Measurements from ENCODE around the gene SAFB. TPM values are rescaled to one million over a fixed set of nuclear protein-coding genes. Genes with fewer than 3 reads are reported as not detected.

SAFB gene
- total and polyA plus RNA-seq, 2 of the 4 experiments (the other 2 are of a cell fraction): 18.5 to 41.2 TPM

GRCh38 chr19:5635427-5635826, 12.5 kb downstream of the SAFB start:
- H4K8ac ChIP-seq (ENCODE audit: low read depth in 2 of 2, low read length in 2 of 2): no peak overlapping the region
- H3K27ac ChIP-seq (ENCODE audit: insufficient read depth, low read length): no peak overlapping the region
- H3K4ac ChIP-seq (ENCODE audit: low read depth, low read length): no peak overlapping the region
- no peak overlapping the region for H2BK5ac ChIP-seq (ENCODE audit: low read depth, low read length, poor library complexity, severe bottlenecking)
- peaks cover 9 to 57% of the 10 kb centered on the region in 2 experiments; a peak in 3 of 4 replicates for H3K79me1 ChIP-seq (ENCODE audit: low read depth in 1 of 2, low read length in 2 of 2)
- H4K91ac ChIP-seq (ENCODE audit: insufficient read depth, low read depth, low read length): no peak overlapping the region
- dilution Hi-C loops (cut with HindIII; ENCODE audit: low sequenced_read_pairs, unreplicated experiment): no loop called here
- no peak overlapping the region; the same call in 1 of the 2 replicates for H3K14ac ChIP-seq (replicated peaks; ENCODE audit: low read depth, low read length)
- ChIA-PET POLR2A (ENCODE audit: unreplicated experiment) (no interaction called here), CTCF (interaction anchor here (0.6 kb wide), 1 partner anchor 441 kb away, joined by 3 read pairs; no protein-coding TSS in a partner anchor)
- DNase-seq: no peak
- intact Hi-C loops (cut with micrococcal nuclease): no loop called here
- H3K36me3 ChIP-seq (ENCODE audit: control insufficient read depth, insufficient read depth, low read length): peaks cover 2% of the 10 kb centered on the region
- H3K27me3 ChIP-seq (ENCODE audit: control insufficient read depth, insufficient read depth, low read length): no peaks in the 10 kb centered on the region
- no peak overlapping the region for H3K4me3 ChIP-seq (ENCODE audit: insufficient read depth, low read depth, low read length)
- no peak overlapping the region for H4K5ac ChIP-seq (ENCODE audit: low read depth, low read length)
- no peak overlapping the region for H3K9ac ChIP-seq (ENCODE audit: low read depth, low read length)
- H2BK20ac ChIP-seq (ENCODE audit: low read depth, low read length): no peak overlapping the region
- no CpG with 5 or more reads among the region's 6 CpGs for WGBS, 2 experiments (ENCODE audit: extremely low coverage in 2 of 2, insufficient read length in 1 of 2)
- in situ Hi-C loops (cut with MboI; ENCODE audit: low sequenced_read_pairs): no loop called here
- peaks cover 11% of the 10 kb centered on the region for H3K9me1 ChIP-seq (ENCODE audit: insufficient read depth, low read length)
- H3K4me2 ChIP-seq (ENCODE audit: low read depth, low read length): no peak overlapping the region
- no peak overlapping the region for H2AK9ac ChIP-seq (replicated peaks; ENCODE audit: low read depth, low read length, poor library complexity)
- no peak overlapping the region for H2BK15ac ChIP-seq (ENCODE audit: low read depth, low read length)
- ATAC-seq (ENCODE audit: low read depth): no peak
- H3K18ac ChIP-seq (ENCODE audit: low read depth, low read length): no peak overlapping the region
- peaks cover 82% of the 10 kb centered on the region for H4K20me1 ChIP-seq (ENCODE audit: insufficient read depth, low read length)
- H3K9me3 ChIP-seq (ENCODE audit: control insufficient read depth, insufficient read depth, low read length): no peaks in the 10 kb centered on the region
- H3K23ac ChIP-seq (ENCODE audit: low read depth, low read length): no peak overlapping the region
- peaks cover 18% of the 10 kb centered on the region for H3K4me1 ChIP-seq (ENCODE audit: control insufficient read depth, insufficient read depth, low read length)
- no peak overlapping the region for H3K56ac ChIP-seq (ENCODE audit: extremely low read depth, insufficient read depth, low read length)
- H2AK5ac ChIP-seq (ENCODE audit: low read depth, low read length): no peak overlapping the region
- H2AFZ ChIP-seq (replicated peaks; ENCODE audit: low read length, poor library complexity): no peak overlapping the region
- BruUV-seq (replicated peaks): no TSS peak
- no peak overlapping the region for H2BK120ac ChIP-seq (ENCODE audit: low read depth, low read length)
- TF ChIP-seq RFX5 (IDR thresholded peaks at IDR 0.05; ENCODE audit: low read depth, low read length) (no peak), MAFK (IDR thresholded peaks at IDR 0.05; ENCODE audit: low read depth, low read length) (no peak), USF2 (IDR thresholded peaks at IDR 0.05; ENCODE audit: low read depth, low read length) (no peak), RAD21 (IDR thresholded peaks at IDR 0.05; ENCODE audit: low read length) (no peak), NFE2L2 (IDR thresholded peaks at IDR 0.05; ENCODE audit: low read depth, low read length) (no peak), POLR2A (IDR thresholded peaks at IDR 0.05; ENCODE audit: low read depth, low read length) (no peak), ELK1 (IDR thresholded peaks at IDR 0.05; ENCODE audit: borderline replicate concordance, low read depth, low read length) (no peak)
